Dermis microvascular lymphatic vessel endothelial cell (primary cell): ENCODE data around the gene CSNK1G1. TPM values are rescaled to one million over a fixed set of nuclear protein-coding genes. Genes with fewer than 3 reads are reported as not detected.
"Not testable (repeated sequence)": the region's sequence is repeated elsewhere in the genome, so short reads cannot be mapped to it uniquely, and the experiment has no call there.

ENCODE experiments used
- DNase-seq, 2 donors: peaks; one replicate each; pipeline versions ENCODE4 v3.0.0 to v3.0.0-alpha.2; 2010; ENCODE audit warnings: low read depth in 2 of 2
- total RNA-seq: library from RNA; depleted of rRNA; stranded (reverse); fragments of >200 nt; gene quantifications from 2 replicates; pipeline ENCODE4 v1.2.1, GENCODE V29; 2014

Gene CSNK1G1
- total RNA-seq, 1 donor from 2014 or later, result 17.1 TPM

GRCh38 chr15:64288999-64289398 lies 67.0 kb downstream of the CSNK1G1 start:
- no peak for DNase-seq

DNA sequence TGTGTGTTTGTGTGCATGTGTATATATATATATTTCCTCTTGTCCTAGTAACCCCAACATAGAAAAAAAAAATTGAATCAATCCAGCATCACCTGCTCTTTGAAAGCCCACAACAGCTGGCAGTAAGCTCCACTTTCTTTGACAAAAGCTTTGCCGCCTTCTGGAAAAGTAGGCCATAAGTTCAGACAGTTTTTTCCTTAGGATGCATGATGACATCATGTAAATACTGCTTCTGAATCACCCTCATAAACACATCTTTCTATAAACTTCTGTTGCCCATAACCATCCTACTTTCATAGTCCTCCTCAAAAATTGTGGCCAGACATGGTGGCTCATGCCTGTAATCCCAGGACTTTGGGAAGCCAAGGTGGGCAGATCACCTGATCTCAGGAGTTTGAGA lies 67.4 kb downstream of the CSNK1G1 start:
- peak in 1 of 2 donors; percentile 37 for DNase-seq

- DNase-seq, result no peak
These were observed 68.0 kb downstream of the CSNK1G1 start for GRCh38 chr15:64287953-64288352.

DNA sequence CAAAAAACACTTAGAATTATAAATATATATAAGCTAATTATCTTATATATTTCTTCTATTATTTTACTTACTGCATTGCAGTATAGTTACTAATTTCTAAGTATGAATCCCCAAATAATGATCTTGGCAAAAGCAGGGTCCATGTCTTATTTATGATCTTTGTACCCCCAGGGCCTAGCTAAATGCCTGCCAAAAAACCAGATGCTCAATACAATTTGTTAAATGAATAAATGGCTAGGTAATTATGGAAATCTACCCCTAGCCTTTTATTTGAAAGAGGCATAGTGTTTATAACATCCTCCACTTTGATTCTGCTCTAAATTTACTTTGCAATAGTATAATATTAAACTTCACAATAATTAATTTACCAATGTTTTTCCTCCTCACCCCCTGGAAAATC lies 69.5 kb downstream of the CSNK1G1 start:
- no peak for DNase-seq

GRCh38 chr15:64285871-64286270 lies 70.1 kb downstream of the CSNK1G1 start:
- DNase-seq, result no peak

- no peak for DNase-seq
These were observed 70.8 kb downstream of the CSNK1G1 start for GRCh38 chr15:64285150-64285549.

DNA sequence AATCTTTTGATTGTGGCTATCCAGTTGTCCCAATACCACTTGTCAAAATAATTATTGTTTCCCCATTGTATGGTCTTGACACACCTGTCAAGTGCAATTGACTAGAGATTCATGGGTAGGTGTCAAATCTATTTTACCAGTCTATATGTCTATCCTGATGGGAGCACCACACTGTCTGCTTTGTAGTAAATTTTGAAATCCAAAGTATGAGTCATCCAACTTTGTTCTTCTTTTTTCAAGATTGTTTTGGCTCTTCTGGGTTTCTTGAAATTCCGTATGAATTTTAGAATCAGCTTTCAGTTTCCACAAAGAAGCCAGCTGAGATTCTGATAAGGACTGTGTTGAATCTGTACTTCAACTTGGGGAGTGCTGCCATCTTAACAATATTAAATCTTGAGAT lies 71.9 kb downstream of the CSNK1G1 start:
- DNase-seq, result no peak

DNA sequence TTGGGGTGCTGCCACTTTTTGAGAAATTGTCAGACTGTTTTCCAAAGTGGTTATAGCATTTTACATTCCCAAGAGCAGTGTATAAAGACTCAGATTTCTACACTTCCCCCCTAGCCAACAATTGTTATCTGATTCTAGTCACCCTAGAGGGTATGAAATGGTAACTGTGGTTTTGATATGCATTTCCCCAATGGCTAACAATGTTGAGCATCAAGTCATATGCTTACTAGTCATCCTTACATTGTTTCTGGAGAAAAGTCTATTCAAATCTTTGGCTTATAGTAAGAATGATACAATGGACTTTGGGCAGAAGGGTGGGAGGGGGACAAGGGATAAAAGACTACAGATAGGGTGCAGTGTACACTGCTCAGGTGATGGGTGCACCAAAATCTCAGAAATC lies 73.3 kb downstream of the CSNK1G1 start:
- no peak for DNase-seq

DNA sequence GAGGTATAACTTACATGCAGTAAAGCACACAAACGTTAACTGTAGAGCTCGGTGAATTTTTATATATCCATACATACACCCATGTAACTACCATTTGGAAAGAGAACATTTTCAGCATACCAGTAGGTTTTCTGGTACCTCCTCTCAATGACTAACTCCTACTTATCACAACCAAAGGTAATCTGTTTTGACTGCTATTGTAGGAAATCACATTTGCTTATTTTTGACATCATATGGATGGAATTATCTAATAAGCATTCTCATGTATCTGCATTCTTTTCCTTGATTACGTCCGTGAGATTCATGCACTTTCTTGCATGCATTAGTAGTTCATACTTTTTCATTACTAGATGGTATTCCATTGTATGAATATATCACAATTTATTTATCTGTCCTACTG lies 76.8 kb downstream of the CSNK1G1 start:
- DNase-seq, result no peak

DNA sequence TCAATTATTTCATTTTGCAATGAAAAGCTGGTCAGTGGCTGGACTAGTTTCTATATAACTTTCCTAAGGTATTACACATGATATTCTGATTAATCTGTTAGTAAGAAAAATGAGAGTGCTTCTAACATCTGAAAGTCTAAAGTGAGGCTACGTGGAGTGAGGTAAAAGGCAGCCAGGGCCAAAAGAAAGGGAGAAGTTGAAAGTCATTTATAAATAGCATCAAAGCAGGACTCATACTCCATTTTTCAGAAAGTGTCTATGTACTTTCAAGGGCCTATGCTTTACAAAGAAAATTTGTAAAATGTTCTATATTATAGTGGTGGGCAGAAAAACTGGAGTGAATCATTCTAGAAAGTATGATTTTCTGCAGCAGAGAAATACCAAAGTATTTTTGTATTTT lies 80.0 kb downstream of the CSNK1G1 start:
- no peak for DNase-seq

DNA sequence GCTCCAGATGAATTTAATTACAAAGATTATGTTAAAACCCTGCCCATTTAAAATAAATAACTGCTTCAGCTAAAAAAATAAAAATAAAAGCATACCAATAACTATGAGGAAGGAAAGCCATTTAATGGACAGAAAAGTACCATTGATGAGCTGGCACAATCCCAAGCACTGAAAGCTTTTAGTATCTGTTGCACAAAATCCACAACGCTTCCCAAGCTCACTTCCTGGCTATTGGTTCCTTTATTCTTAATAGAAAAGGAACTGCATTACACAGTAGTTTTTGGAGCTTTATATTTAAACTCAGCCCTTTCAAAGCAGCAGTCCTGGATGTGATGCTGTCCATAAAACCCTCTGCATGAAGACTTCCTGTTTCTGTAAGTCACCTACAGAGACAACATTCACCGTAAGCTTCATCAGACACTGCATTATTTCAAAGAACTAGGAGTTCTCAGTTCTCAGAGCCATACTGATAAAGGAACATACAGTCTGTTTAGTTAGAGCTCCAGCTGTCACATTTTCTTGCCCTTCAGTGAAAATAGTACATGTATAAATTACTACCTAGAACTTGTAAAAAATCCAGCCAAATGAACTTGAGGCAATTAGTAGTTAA lies 81.5 kb downstream of the CSNK1G1 start:
- DNase-seq, result no peak

GRCh38 chr15:64267331-64267973 lies 88.5 kb downstream of the CSNK1G1 start:
- no peak for DNase-seq

GRCh38 chr15:64265188-64265587 lies 90.8 kb downstream of the CSNK1G1 start:
- DNase-seq, result not testable (repeated sequence)

GRCh38 chr15:64264502-64264901 lies 91.5 kb downstream of the CSNK1G1 start:
- DNase-seq, result no peak

DNA sequence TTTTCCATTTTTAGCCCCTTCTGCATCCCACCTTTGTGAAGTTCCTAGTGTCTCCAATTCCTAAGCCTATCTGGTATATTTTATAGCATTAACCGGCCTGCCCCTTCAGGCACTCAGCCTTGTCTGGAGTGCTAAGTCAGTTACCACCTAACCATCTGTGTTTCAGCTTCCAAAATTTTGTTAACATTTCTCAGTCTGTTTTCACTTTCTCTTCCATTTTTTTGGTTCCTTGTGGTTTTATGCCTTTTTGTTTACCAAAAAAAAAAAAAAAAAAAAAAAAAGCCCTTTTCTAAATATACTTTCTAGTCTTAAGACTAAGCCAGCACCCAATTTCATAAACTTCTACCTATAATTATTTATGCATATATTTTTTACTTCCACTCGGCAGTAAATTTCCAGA lies 92.4 kb downstream of the CSNK1G1 start:
- DNase-seq, result no peak

- no peak for DNase-seq
These were observed 99.9 kb downstream of the CSNK1G1 start for GRCh38 chr15:64256051-64256450.

DNA sequence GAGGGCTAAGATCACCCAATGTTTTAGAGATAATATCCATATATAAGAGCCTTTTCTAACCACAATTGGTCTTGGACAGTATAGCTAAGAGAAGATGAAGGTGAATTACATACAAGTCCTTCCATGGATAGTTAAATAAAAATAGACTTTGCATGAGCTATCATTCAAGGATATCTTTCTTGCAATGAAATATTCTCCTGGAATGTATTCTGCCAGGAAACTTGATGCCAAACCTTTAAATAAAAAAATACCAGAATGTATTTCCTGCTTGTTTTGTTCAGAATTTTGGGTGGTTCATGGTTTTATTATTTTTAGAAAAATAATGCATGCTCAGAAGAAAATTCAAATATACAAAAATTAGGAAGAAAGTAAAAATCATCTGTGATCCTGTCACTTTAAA lies 104.3 kb downstream of the CSNK1G1 start:
- DNase-seq, result no peak

- no peak for DNase-seq
These were observed 104.9 kb downstream of the CSNK1G1 start for GRCh38 chr15:64251121-64251520.

- DNase-seq, result no peak
These were observed 105.9 kb downstream of the CSNK1G1 start for GRCh38 chr15:64249883-64250575.

- peak in 1 of 2 donors; percentile 23 for DNase-seq
These were observed 106.6 kb downstream of the CSNK1G1 start for GRCh38 chr15:64249406-64249805.

- DNase-seq, result peak; percentile 87 to 98
These were observed 107.9 kb downstream of the CSNK1G1 start for GRCh38 chr15:64247906-64248541.

DNA sequence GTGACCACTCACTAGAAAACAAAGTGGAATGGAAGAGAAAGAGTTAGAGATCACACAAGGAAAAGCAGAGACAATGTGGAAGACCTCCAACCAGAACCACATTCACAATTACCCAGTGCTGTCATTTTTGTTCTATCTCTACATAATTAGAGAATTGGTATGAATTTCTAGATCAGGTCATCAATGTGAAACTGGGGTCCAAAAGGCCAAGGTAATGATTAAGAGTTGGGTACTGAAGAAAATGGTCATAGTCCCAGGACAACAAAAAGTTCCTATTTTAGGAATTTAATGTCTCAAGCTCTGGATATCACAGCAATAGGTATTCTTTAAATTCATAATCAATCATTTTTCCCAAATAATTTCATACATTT lies 108.5 kb downstream of the CSNK1G1 start:
- no peak for DNase-seq
